Panc1 (cell line): ENCODE measurements around the gene TUFT1. TPM values are rescaled to one million over a fixed set of nuclear protein-coding genes. Genes with fewer than 3 reads are reported as not detected.
A peak's percentile ranks its signal among the peaks of the same experiment; 100 is the strongest.

Experiments used
- ATAC-seq: fragments of 200-7000 bp; cut with Tn5 transposase; 2 replicates; pipeline ENCODE4 v1.9.1; 2020; ENCODE audit warnings: mild to moderate bottlenecking, moderate library complexity
- Bru-seq: library from RNA; stranded (reverse); fragments of 400-500 nt; gene quantifications from one replicate; lab custom pipeline; 2021; lab: Mats Ljungman, UMichigan
- BruChase-seq, 2 experiments: library from RNA; stranded (reverse); fragments of 400-500 nt; gene quantifications; one replicate each; lab custom pipeline; 2021; lab: Mats Ljungman, UMichigan
- BruUV-seq: library from RNA; stranded (reverse); fragments of 400-500 nt; replicated peaks from 2 replicates; lab custom pipeline; 2021; lab: Mats Ljungman, UMichigan
- CTCF ChIA-PET: fragments of 300-600 bp; sonication (Branson Sonifier 250); formaldehyde crosslinking; loops from one replicate; lab custom pipeline; 2022; ENCODE audit warnings: antibody characterized with exemption; lab: Charles Lee
- POLR2A ChIA-PET: fragments of 300-600 bp; sonication (Branson Sonifier 250); formaldehyde crosslinking; loops from one replicate; lab custom pipeline; 2022; ENCODE audit warnings: antibody characterized with exemption; lab: Charles Lee
- DNase-seq: peaks from one replicate; pipeline ENCODE4 v3.0.0-alpha.2; 2010; ENCODE audit warnings: low read depth, low spot score
- H3K27ac ChIP-seq: 2 replicates; pipeline ENCODE4 v1.5.1; 2011; ENCODE audit warnings: mild to moderate bottlenecking, low read length, inconsistent platforms
- H3K27me3 ChIP-seq: fragments of 200-500 bp; sonication (Bioruptor generic); 2 replicates; pipeline ENCODE4 v1.6.0; 2014; ENCODE audit warnings: low read length, inconsistent platforms; ENCODE audit not compliant: control insufficient read depth, insufficient read depth
- H3K36me3 ChIP-seq: fragments of 200-500 bp; sonication (Bioruptor generic); 2 replicates; pipeline ENCODE4 v1.5.1; 2014; ENCODE audit warnings: inconsistent platforms, mild to moderate bottlenecking, low read length, moderate library complexity; ENCODE audit not compliant: control insufficient read depth, insufficient read depth
- H3K4me1 ChIP-seq: 2 replicates; pipeline ENCODE4 v1.5.1; 2011; ENCODE audit warnings: inconsistent platforms, mild to moderate bottlenecking, low read length, moderate library complexity; ENCODE audit not compliant: control insufficient read depth, insufficient read depth
- H3K4me3 ChIP-seq, 2 experiments: 2 replicates each; pipeline ENCODE4 v1.5.1; 2011 to 2012; ENCODE audit warnings: low read depth in 2 of 2, low read length in 2 of 2, mild to moderate bottlenecking in 2 of 2, inconsistent platforms in 1 of 2, moderate library complexity in 1 of 2
- H3K9me3 ChIP-seq: fragments of 200-500 bp; sonication (Bioruptor generic); 2 replicates; pipeline ENCODE4 v1.5.1; 2014; ENCODE audit warnings: low read depth, mild to moderate bottlenecking, inconsistent platforms, low read length, moderate library complexity; ENCODE audit not compliant: control insufficient read depth, insufficient read depth
- POLR2AphosphoS5 ChIP-seq: IDR thresholded peaks from 2 replicates; pipeline ENCODE4 v1.6.1; 2012; ENCODE audit warnings: mild to moderate bottlenecking, low read depth, low read length, moderate library complexity
- SIN3A ChIP-seq: IDR thresholded peaks from 2 replicates; pipeline ENCODE4 v1.6.1; 2012; ENCODE audit warnings: low read depth, mild to moderate bottlenecking, low read length, moderate library complexity, borderline replicate concordance; ENCODE audit not compliant: insufficient read depth
- TCF7L2 ChIP-seq: IDR thresholded peaks from 2 replicates; pipeline ENCODE4 v1.6.1; 2011; ENCODE audit warnings: mild to moderate bottlenecking, low read depth, low read length, inconsistent platforms
- in situ Hi-C: cut with HindIII; loops from 2 replicates; pipeline ENCODE4 v1.10.0; 2016; ENCODE audit warnings: low sequenced_read_pairs, low pct_unique_long_range_greater_than_20kb
- intact Hi-C: fragments of 100-400 bp; cut with micrococcal nuclease; formaldehyde crosslinking; loops from one replicate; pipeline ENCODE4 v1.10.0; 2022; ENCODE audit not compliant: unreplicated experiment
- long read RNA-seq: library from polyadenylated mRNA; unstranded; transcript quantifications from one replicate; pipeline ENCODE4 v2.0.0, GENCODE V29; 2021; ENCODE audit not compliant: unreplicated experiment
- polyA plus RNA-seq: library from polyadenylated mRNA; unstranded; fragments of >200 nt; gene quantifications from one replicate; pipeline ENCODE4 v1.2.1, GENCODE V29; 2012; ENCODE audit warnings: missing spikeins; ENCODE audit not compliant: insufficient read length
- total RNA-seq: library from RNA; stranded (reverse); gene quantifications from one replicate; pipeline ENCODE4 v1.2.1, GENCODE V29; 2021; ENCODE audit not compliant: unreplicated experiment
- TF ChIP-seq, protein P1 (sequence below): fragments of 450-650 bp; IDR thresholded peaks from 2 replicates; pipeline ENCODE4 v1.5.1; 2017; ENCODE audit warnings: mild to moderate bottlenecking

Gene TUFT1, protein sequence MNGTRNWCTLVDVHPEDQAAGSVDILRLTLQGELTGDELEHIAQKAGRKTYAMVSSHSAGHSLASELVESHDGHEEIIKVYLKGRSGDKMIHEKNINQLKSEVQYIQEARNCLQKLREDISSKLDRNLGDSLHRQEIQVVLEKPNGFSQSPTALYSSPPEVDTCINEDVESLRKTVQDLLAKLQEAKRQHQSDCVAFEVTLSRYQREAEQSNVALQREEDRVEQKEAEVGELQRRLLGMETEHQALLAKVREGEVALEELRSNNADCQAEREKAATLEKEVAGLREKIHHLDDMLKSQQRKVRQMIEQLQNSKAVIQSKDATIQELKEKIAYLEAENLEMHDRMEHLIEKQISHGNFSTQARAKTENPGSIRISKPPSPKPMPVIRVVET
- total RNA-seq (66.4 TPM), Bru-seq, nascent RNA (percentile 96 among the genes with signal in this experiment), BruChase-seq, experiment 1, labeled RNA remaining after a 2-hour chase (percentile 95 among the genes with signal in this experiment), BruChase-seq, experiment 2, labeled RNA remaining after a 6-hour chase (percentile 90 among the genes with signal in this experiment)
- polyA plus RNA-seq: 68.5 TPM
- long read RNA-seq, transcript TUFT1-202 (12 exons, 3,033 nt): major isoform, 43 of 126 reads
- long read RNA-seq, transcript TUFT1-203 (13 exons, 3,111 nt): minor isoform, 38 of 126 reads
- long read RNA-seq, partial matches to known transcripts: 25 of 126 reads
- long read RNA-seq, other reads (novel, unspliced or antisense): 19 of 126 reads

DNA sequence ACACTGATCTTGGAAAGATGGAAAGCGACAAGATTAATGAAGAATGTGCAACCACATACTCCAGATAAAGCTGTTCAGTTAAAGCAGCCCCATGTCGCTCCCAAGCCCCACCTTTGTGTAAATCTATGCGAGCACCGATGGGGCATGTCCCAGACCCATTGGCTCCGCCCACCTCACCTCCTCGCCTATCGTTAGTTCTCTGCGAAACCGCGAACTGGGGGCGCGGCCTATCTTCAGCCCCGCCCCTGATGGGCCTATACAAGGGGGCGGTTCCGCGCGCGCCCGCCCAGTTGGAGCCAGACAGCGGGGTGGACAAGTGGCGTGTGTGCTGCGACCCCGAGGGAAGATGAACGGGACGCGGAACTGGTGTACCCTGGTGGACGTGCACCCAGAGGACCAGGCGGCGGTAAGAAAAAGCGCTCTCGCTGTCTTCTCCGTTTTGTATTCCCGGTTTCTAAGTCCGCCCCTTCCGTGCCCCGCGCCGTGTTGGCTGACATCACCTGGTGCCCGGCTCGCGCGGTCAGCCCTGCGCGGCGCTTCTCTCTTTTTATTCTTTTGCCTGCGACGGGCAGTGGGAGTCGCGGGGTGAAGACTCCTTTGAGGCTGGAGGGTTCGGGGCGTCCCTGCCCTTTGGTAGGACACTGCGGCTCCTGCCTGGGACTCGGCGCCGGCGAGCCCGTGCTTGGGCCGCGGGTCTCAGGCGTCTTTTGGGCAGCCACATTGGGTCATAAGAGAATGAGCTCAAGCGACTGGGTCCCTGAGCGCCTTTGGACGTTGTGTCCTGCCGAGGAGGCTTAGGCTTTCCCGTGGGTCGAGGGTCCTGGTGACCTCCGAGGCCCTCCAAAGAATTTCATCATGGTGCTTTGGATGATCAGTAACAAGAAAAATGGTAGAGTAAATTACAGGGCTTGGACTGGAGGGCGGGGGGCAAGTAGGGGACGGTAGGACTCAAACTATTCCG is at the start of gene TUFT1:
TSS of gene TUFT1 (plus strand) at position 289 of the 961 bp plus-strand sequence. CDS start at position 347, 58 bp downstream.
- no peaks in the 10 kb centered on the region for H3K36me3 ChIP-seq
- peak within 1 kb of the TSS; percentile 85 to 98 for H3K4me3 ChIP-seq
- TF ChIP-seq POLR2AphosphoS5 (peak; percentile 99), TCF7L2 (no peak), SIN3A (peak; percentile 96)
- ATAC-seq: peak; percentile 93
- H3K9me3 ChIP-seq: no peaks in the 10 kb centered on the region
- BruUV-seq: TSS peak; percentile 65
- in situ Hi-C loops: no loop called here
- POLR2A ChIA-PET: interaction anchor here (0.6 to 0.7 kb wide), 6 partner anchors 13 to 323 kb away, joined by 3 to 7 read pairs (median 4); partner anchors contain the start of gene POGZ
- peak within 1 kb of the TSS; percentile 87 for H3K27ac ChIP-seq
- peaks cover 29% of the 10 kb centered on the region for H3K4me1 ChIP-seq
- H3K27me3 ChIP-seq: no peaks in the 10 kb centered on the region
- intact Hi-C loops: loop anchor here (10.0 kb wide), 1 partner anchor 96 kb away; no protein-coding TSS in a partner anchor
- CTCF ChIA-PET: interaction anchor here (0.7 to 0.8 kb wide), 2 partner anchors 29 to 53 kb away, joined by 4 read pairs; partner anchors contain the start of gene CGN
- peak; percentile 70 for DNase-seq

DNA sequence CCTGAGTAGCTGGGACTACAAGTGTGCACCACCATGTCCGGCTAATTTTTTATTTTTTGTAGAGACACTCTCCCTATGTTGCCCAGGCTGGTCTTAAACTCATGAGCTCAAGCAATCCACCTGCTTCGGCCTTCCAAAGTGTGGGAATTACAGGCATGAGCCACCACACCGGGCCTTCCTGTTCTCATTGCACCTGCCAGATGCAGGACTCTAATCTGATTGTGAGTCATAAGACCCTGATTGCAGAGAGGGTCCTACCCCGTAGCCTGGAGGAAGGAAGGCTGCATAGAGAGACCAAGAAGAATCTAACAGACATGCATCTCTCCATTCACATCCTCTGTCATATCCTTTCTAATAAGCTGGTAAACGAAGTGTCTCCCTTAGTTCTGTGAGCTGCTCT is 48.5 kb upstream of the TUFT1 start:
- H3K36me3 ChIP-seq: no peaks in the 10 kb centered on the region
- peak; percentile 24; the same call in 1 of the 2 replicates for ATAC-seq
- H3K4me1 ChIP-seq: peaks cover 11% of the 10 kb centered on the region; the same call in 1 of the 2 replicates
- ChIA-PET POLR2A (no interaction called here), CTCF (no interaction called here)
- no peaks in the 10 kb centered on the region for H3K9me3 ChIP-seq
- in situ Hi-C loops (no loop called here), intact Hi-C loops (no loop called here)
- DNase-seq: no peak
- H3K27me3 ChIP-seq: no peaks in the 10 kb centered on the region
- no peak overlapping the region for H3K27ac ChIP-seq
- no peak overlapping the region for H3K4me3 ChIP-seq
- TF ChIP-seq POLR2AphosphoS5: no peak
- BruUV-seq: no TSS peak

DNA sequence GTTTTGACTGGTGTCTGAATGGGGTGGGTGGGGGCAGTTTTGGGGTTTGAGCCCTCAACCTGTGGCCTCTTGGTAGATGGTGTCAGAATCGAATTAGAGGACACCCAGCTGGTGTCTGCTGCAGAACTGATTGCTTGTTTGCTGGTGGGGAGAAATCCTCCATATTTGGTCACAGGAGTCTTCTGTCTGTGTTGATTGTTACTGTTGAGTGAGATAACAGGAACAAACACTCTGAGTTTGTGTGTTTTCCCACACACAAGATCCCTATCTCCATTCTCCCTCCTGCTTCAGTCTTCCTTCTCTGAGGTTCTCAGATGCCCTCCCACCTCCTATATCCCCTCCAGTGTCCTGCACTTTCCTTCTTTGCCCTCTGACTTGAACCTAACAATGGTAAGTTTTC is 48.0 kb upstream of the TUFT1 start:
- POLR2A ChIA-PET: no interaction called here
- Histone ChIP-seq H3K4me3 (no peak overlapping the region), H3K9me3 (no peaks in the 10 kb centered on the region), H3K4me1 (peaks cover 11% of the 10 kb centered on the region; the same call in 1 of the 2 replicates), H3K36me3 (no peaks in the 10 kb centered on the region), H3K27me3 (no peaks in the 10 kb centered on the region), H3K27ac (no peak overlapping the region)
- in situ Hi-C loops: no loop called here
- intact Hi-C loops: no loop called here
- CTCF ChIA-PET: no interaction called here
- BruUV-seq: no TSS peak
- TF ChIP-seq TCF7L2 (no peak), SIN3A (no peak), POLR2AphosphoS5 (no peak)
- TF ChIP-seq, protein P1, sequence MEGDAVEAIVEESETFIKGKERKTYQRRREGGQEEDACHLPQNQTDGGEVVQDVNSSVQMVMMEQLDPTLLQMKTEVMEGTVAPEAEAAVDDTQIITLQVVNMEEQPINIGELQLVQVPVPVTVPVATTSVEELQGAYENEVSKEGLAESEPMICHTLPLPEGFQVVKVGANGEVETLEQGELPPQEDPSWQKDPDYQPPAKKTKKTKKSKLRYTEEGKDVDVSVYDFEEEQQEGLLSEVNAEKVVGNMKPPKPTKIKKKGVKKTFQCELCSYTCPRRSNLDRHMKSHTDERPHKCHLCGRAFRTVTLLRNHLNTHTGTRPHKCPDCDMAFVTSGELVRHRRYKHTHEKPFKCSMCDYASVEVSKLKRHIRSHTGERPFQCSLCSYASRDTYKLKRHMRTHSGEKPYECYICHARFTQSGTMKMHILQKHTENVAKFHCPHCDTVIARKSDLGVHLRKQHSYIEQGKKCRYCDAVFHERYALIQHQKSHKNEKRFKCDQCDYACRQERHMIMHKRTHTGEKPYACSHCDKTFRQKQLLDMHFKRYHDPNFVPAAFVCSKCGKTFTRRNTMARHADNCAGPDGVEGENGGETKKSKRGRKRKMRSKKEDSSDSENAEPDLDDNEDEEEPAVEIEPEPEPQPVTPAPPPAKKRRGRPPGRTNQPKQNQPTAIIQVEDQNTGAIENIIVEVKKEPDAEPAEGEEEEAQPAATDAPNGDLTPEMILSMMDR: no peak
- DNase-seq (no peak), ATAC-seq (no peak)
